ENCODE results near the gene LIN37. TPM values are rescaled to one million over a fixed set of nuclear protein-coding genes. Genes with fewer than 3 reads are reported as not detected.

Gene LIN37
- total RNA-seq = 6.4 and 8.0 TPM in 2 replicates

GRCh38 chr19:35748106-35749020 lies at the start of gene LIN37:
Gene LIN37, plus strand, starts transcription at chr19:35748576. Its CDS starts 149 bp downstream, at chr19:35748725.

GRCh38 chr19:35704218-35704617 lies 44.2 kb upstream of the LIN37 start, which contains the start of gene ZBTB32:
Gene ZBTB32, plus strand, starts transcription at chr19:35704558. Its CDS starts 10,069 bp downstream, at chr19:35714627.

GRCh38 chr19:35717665-35718344 lies 30.6 kb upstream of the LIN37 start, which contains the start of gene KMT2B:
Gene KMT2B, plus strand, starts transcription at chr19:35718003. Its CDS starts 16 bp downstream, at chr19:35718019.

GRCh38 chr19:35742121-35742724 lies 6.2 kb upstream of the LIN37 start, which contains the start of gene IGFLR1:
Gene IGFLR1, minus strand, starts transcription at chr19:35742452. Its CDS starts 1,272 bp downstream, at chr19:35741180.

GRCh38 chr19:35745328-35746086 lies 2.9 kb upstream of the LIN37 start, which contains the start of the genes PSENEN and U2AF1L4:
Gene PSENEN, plus strand, starts transcription at chr19:35745651. Its CDS starts 280 bp downstream, at chr19:35745931.
Gene U2AF1L4, minus strand, starts transcription at chr19:35745418. Its CDS starts 27 bp downstream, at chr19:35745391.

GRCh38 chr19:35756377-35757230 lies 8.2 kb downstream of the LIN37 start, which contains the start of gene HSPB6:
Gene HSPB6, minus strand, starts transcription at chr19:35757029. Its CDS starts 21 bp downstream, at chr19:35757008.

GRCh38 chr19:35757749-35758608 lies 9.6 kb downstream of the LIN37 start, which contains the start of gene PROSER3:
Gene PROSER3, plus strand, starts transcription at chr19:35758176. Its CDS starts 40 bp downstream, at chr19:35758216.

GRCh38 chr19:35775298-35776101 lies 27.1 kb downstream of the LIN37 start, which contains the start of gene ARHGAP33:
Gene ARHGAP33, plus strand, starts transcription at chr19:35775564. Its CDS starts 95 bp downstream, at chr19:35775659.

Other genes with a start within 250 kb of the LIN37 start
- gene DMKN, start 234.9 kb upstream of the LIN37 start, total RNA-seq = 75.0 and 131 TPM in 2 replicates
- gene SBSN, start 220.3 kb upstream of the LIN37 start, total RNA-seq = 2.3 and 16.6 TPM in 2 replicates
- not detected in 2 replicates for gene GAPDHS, start 215.1 kb upstream of the LIN37 start, total RNA-seq
- gene TMEM147, start 202.9 kb upstream of the LIN37 start, total RNA-seq = 132 and 141 TPM in 2 replicates
- not detected in 2 replicates for gene ATP4A, start 184.9 kb upstream of the LIN37 start, total RNA-seq
- not detected in 2 replicates for gene PMIS2, start 162.4 kb upstream of the LIN37 start, total RNA-seq
- gene HAUS5, start 135.8 kb upstream of the LIN37 start, total RNA-seq = 3.8 and 7.5 TPM in 2 replicates
- 40.9 and 48.0 TPM in 2 replicates for gene RBM42, start 119.5 kb upstream of the LIN37 start, total RNA-seq
- gene ETV2, start 106.8 kb upstream of the LIN37 start, total RNA-seq = not detected in 2 replicates
- gene COX6B1, start 100.3 kb upstream of the LIN37 start, total RNA-seq = 309 and 377 TPM in 2 replicates
- not detected in 2 replicates for gene UPK1A, start 82.1 kb upstream of the LIN37 start, total RNA-seq
- gene ZBTB32, start 44.0 kb upstream of the LIN37 start, total RNA-seq = not detected in 2 replicates
- gene KMT2B, start 30.6 kb upstream of the LIN37 start, total RNA-seq = 6.7 and 7.9 TPM in 2 replicates
- not detected in 2 replicates for gene IGFLR1, start 6.1 kb upstream of the LIN37 start, total RNA-seq
- gene U2AF1L4, start 3.2 kb upstream of the LIN37 start, total RNA-seq = 3.2 and 5.3 TPM in 2 replicates
- gene PSENEN, start 2.9 kb upstream of the LIN37 start, total RNA-seq = 15.9 and 18.1 TPM in 2 replicates
- 0.43 TPM in 1 of 2 replicates, not detected in the other for gene HSPB6, start 8.5 kb downstream of the LIN37 start, total RNA-seq
- gene PROSER3, start 9.6 kb downstream of the LIN37 start, total RNA-seq = 2.9 and 4.0 TPM in 2 replicates
- under 0.01 TPM in 1 of 2 replicates, not detected in the other for gene ARHGAP33, start 27.0 kb downstream of the LIN37 start, total RNA-seq
- gene PRODH2, start 64.3 kb downstream of the LIN37 start, total RNA-seq = not detected in 2 replicates
- gene NPHS1, start 103.9 kb downstream of the LIN37 start, total RNA-seq = not detected in 2 replicates
- not detected in 2 replicates for gene KIRREL2, start 108.3 kb downstream of the LIN37 start, total RNA-seq
- gene APLP1, start 120.0 kb downstream of the LIN37 start, total RNA-seq = 1.7 TPM in 1 of 2 replicates, not detected in the other
- 3.8 and 7.2 TPM in 2 replicates for gene NFKBID, start 152.0 kb downstream of the LIN37 start, total RNA-seq
- not detected in 2 replicates for gene HCST, start 154.0 kb downstream of the LIN37 start, total RNA-seq
- gene TYROBP, start 159.7 kb downstream of the LIN37 start, total RNA-seq = not detected in 2 replicates
- gene LRFN3, start 187.8 kb downstream of the LIN37 start, total RNA-seq = 1.7 and 2.1 TPM in 2 replicates
- gene SDHAF1, start 246.6 kb downstream of the LIN37 start, total RNA-seq = 14.2 and 26.9 TPM in 2 replicates